Activated CD4-positive, CD25-positive, alpha-beta regulatory T cell treated with anti-CD3 and anti-CD28 coated beads, Interleukin-2, amount 50 U/mL, for 16 hours (primary cell): ENCODE data around the gene PSEN1.
"Not testable (repeated sequence)": the region's sequence is repeated elsewhere in the genome, so short reads cannot be mapped to it uniquely, and the experiment has no call there.

Experiments
- DNase-seq: peaks from one replicate; pipeline ENCODE4 v3.0.0-alpha.2; 2020; ENCODE audit warnings: low read depth, low spot score

PSEN1 gene

GRCh38 chr14:73166399-73166798 lies 30.1 kb downstream of the PSEN1 start:
- no peak for DNase-seq

GRCh38 chr14:73167727-73168126 lies 31.4 kb downstream of the PSEN1 start:
- DNase-seq: no peak

- no peak for DNase-seq
These were observed 32.0 kb downstream of the PSEN1 start for GRCh38 chr14:73168274-73168673.

GRCh38 chr14:73168691-73169090 lies 32.4 kb downstream of the PSEN1 start:
- no peak for DNase-seq

DNA sequence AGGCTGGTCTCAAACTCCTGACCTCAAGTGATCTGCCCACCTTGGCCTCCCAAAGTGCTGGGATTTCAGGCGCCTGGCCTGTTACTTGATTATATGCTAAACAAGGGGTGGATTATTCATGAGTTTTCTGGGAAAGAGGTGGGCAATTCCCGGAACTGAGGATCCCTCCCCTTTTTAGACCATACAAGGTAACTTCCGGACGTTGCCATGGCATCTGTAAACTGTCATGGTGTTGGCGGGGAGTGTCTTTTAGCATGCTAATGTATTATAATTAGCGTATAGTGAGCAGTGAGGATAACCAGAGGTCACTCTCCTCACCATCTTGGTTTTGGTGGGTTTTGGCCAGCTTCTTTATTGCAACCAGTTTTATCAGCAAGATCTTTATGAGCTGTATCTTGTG lies 33.5 kb downstream of the PSEN1 start:
- DNase-seq: not testable (repeated sequence)

DNA sequence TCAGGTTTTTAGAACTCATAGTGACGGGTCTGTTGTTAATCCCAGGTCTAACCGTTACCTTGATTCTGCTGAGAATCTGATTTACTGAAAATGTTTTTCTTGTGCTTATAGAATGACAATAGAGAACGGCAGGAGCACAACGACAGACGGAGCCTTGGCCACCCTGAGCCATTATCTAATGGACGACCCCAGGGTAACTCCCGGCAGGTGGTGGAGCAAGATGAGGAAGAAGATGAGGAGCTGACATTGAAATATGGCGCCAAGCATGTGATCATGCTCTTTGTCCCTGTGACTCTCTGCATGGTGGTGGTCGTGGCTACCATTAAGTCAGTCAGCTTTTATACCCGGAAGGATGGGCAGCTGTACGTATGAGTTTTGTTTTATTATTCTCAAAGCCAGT lies 34.4 kb downstream of the PSEN1 start:
- DNase-seq: no peak

DNA sequence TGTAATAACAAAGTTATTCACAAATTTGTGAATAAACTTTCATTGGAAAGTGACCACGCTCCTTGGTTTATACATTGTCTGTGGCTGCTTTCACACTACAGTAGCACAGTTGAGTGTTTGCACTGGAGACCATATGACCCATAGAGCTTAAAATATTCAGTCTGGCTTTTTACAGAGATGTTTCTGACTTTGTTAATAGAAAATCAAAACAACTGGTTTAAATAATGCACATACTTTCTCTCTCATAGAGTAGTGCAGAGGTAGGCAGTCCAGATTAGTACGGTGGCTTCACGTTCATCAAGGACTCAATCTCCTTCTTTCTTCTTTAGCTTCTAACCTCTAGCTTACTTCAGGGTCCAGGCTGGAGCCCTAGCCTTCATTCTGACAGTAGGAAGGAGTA lies 36.2 kb downstream of the PSEN1 start:
- no peak for DNase-seq

DNA sequence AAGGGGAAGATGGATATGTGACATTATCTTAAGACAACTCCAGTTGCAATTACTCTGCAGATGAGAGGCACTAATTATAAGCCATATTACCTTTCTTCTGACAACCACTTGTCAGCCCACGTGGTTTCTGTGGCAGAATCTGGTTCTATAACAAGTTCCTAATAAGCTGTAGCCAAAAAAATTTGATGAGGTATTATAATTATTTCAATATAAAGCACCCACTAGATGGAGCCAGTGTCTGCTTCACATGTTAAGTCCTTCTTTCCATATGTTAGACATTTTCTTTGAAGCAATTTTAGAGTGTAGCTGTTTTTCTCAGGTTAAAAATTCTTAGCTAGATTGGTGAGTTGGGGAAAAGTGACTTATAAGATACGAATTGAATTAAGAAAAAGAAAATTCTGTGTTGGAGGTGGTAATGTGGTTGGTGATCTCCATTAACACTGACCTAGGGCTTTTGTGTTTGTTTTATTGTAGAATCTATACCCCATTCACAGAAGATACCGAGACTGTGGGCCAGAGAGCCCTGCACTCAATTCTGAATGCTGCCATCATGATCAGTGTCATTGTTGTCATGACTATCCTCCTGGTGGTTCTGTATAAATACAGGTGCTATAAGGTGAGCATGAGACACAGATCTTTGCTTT lies 36.9 kb downstream of the PSEN1 start:
- DNase-seq: no peak

- no peak for DNase-seq
These were observed 40.4 kb downstream of the PSEN1 start for GRCh38 chr14:73176685-73177084.

DNA sequence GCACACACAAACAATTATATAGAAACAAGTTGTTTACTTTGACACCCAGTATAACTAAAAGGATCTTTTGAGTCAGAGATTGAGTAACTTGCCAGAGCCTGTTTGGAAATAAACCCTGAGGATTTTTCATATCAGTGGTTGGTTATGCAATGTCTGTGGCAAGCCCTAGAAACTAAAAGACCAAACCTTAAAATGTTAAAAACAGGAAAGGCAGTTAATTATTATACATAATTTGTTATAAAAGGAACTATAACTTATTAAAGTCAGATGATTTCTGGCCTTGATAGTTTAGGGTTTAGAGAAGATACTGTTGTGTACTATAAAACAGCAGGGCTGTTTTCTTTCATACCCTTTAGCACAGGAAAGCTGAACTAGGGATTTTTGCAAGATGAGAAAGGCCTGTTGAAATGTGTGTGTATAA lies 44.1 kb downstream of the PSEN1 start:
- no peak for DNase-seq

- not testable (repeated sequence) for DNase-seq
These were observed 44.7 kb downstream of the PSEN1 start for GRCh38 chr14:73180969-73181368.

GRCh38 chr14:73188501-73188911 lies 52.2 kb downstream of the PSEN1 start:
- no peak for DNase-seq

GRCh38 chr14:73189651-73190050 lies 53.3 kb downstream of the PSEN1 start:
- no peak for DNase-seq

DNA sequence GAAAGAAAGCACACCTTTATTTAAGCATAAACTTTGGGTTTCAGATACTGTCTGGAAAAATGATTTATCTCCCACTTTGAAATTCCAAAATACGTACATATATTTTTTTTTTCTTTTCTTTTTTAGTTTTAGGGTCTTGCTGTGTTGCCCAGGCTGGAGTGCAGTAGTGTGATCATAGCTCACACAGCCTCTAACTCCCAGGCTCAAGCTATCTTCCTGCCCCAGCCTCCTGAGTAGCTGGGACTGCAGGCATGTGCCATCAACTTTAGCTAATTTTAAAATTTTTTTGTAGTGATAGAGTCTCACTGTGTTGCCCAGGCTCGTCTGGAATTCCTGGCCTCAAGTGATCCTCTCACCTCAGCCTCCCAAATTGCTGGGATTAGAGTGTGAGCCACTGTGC lies 55.1 kb downstream of the PSEN1 start:
- DNase-seq: no peak

- DNase-seq: not testable (repeated sequence)
These were observed 58.0 kb downstream of the PSEN1 start for GRCh38 chr14:73194306-73194705.

- no peak for DNase-seq
These were observed 61.9 kb downstream of the PSEN1 start for GRCh38 chr14:73198253-73198652.

DNA sequence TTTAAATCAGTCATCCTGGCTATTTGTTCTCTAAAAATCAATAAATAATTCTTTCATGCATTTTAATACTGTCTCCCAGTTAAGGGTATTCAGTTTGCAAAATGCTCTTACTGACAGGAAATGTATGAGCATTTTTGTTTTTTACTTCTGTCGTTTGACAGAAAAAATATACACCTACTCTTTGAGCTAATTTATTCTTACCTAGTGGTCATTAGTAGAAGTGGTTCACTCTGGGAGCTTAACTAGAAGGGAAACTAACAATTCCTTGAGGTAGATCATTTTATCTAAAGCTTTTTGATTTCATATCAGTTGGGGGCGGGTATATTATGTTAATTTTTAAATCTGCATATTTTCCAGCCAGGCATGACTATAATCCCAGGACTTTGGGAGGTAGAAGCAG lies 67.2 kb downstream of the PSEN1 start:
- DNase-seq: no peak

DNA sequence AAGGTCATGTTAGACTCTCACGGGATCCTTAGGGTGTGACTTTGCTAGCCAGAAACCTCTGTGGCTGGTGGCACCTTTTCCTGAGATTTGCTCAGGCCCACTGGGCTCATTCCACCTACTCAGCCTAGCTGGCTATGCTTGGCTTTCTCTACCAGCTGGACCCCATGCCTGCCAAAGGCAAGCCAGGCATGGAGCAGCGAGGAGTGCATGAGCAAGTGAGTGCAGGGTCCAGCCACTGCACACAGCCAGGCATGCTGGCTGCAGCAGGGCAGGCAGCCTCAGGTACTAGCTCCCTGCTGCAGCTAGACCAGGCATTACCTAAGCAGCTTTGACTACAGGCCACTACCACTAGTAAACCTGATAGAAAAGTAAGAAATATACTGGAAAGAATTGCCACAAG lies 71.3 kb downstream of the PSEN1 start:
- DNase-seq: no peak

DNA sequence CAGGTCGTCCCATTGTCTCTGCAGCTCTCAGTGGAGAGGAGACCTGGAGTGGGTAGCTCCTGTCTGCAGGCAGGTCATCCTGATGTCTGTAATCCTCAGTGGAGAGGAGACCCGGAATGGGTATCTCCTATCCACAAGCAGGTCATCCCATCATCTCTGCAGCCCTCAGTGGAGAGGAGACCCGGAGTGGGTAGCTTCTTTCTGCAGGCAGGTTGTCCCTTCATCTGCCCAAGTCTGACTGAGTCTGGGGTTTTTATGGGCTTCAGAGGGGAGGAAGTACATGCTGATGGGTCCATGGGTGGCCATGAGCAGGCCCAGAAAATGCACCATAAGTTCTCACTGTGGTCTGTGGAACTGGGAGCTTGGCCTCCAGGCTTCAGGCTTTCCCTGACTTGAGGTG lies 72.1 kb downstream of the PSEN1 start:
- DNase-seq: no peak

DNA sequence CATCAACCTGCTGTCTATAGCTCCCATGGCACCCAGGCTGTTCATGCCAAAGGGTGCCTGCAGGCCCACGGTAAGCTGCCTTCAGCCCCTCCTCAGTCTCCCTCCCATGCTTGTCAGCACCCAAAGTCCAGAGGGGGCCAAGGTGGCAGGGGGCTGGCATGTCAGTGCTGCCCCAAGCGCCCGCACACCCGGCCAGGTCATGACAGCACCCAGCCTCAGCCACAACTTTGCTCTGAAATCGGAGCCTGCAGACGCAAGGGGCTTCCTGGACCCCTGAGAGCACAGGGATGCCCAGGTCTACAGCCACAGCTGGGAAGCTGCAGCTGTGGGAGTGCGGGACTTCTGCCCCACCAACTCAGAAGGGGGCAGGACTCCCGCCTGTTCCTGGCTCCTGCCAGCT lies 72.5 kb downstream of the PSEN1 start:
- DNase-seq: no peak

GRCh38 chr14:73209953-73210352 lies 73.6 kb downstream of the PSEN1 start:
- DNase-seq: no peak

DNA sequence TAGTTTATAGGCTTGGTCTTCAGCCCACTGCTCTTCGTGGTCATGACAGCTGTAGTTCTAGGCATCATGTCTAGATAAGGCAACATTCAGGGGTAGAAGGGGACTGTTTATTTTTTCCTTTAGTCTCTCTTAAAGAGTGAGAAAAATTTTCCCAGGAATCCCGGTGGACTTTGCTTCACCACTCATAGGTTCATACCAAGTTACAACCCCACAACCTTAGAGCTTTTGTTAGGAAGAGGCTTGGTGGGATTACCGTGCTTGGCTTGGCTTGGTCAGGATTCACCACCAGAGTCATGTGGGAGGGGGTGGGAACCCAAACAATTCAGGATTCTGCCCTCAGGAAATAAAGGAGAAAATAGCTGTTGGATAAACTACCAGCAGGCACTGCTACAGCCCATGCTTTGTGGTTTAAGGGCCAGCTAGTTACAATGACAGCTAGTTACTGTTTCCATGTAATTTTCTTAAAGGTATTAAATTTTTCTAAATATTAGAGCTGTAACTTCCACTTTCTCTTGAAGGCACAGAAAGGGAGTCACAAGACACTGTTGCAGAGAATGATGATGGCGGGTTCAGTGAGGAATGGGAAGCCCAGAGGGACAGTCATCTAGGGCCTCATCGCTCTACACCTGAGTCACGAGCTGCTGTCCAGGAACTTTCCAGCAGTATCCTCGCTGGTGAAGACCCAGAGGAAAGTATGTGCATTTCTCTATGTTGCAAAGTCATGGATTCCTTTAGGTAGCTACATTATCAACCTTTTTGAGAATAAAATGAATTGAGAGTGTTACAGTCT lies 75.1 kb downstream of the PSEN1 start:
- no peak for DNase-seq

DNA sequence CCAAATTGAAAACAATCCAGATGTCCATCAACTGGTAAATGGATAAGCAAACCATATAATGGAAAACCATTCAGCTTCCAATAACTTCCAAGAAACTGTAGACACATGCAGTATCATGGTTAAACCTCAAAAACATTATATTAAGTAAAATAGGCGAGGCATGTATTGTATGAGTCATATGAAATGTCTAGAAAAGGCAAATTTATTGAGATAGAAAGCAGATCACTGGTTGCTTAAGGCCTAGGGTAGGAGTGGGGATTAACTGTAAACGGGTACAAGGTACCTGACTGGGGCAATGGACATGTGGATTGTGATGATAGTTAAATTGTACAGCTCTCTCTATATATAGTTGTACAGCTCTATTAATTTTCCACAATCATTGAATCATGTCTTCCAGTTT lies 79.7 kb downstream of the PSEN1 start:
- DNase-seq: no peak
